ENCODE results near the gene ZGRF1.

ZGRF1 gene

DNA sequence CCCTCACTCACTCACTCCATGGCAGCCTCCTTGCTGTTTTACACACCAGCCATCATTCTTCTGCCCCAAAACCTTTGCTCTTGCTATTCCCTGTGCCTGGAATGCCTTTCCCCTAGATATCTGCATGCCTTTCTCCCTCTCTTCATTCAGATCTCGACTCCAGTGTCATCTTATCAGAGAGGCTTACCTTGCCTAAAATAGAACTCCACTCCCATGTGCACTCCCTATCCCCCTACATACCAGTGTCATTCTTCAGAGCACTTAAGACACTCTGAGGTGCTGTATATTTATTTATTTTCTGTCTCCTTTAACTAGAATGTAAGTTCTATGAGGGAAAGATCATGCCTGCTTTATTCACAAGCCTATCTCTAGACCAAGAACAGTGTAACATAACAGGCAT, 45.1 kb downstream of the ZGRF1 start:
- POLR2A ChIA-PET: no interaction called here
- CTCF ChIA-PET: no interaction called here
- Histone ChIP-seq H3K36me3 (ENCODE audit: control insufficient read depth in 2 of 2, insufficient read depth in 1 of 2, low read length in 2 of 2) (peaks cover 0 to 16% of the 10 kb centered on the region in 2 experiments; a peak in 1 of 3 replicates), H3K4me1 (ENCODE audit: control insufficient read depth, insufficient read depth, low read length) (no peaks in the 10 kb centered on the region), H3K27ac (ENCODE audit: extremely low read depth, low read depth, low read length) (no peak overlapping the region), H3K4me3 (ENCODE audit: low read depth, low read length) (no peak overlapping the region), H3K9me3 (ENCODE audit: control insufficient read depth, insufficient read depth, low read depth, low read length) (no peaks in the 10 kb centered on the region)
- TF ChIP-seq ZNF138 (tag by site-specific recombination; IDR thresholded peaks at IDR 0.05; ENCODE audit: borderline replicate concordance) (no peak), ZNF114 (tag by site-specific recombination; IDR thresholded peaks at IDR 0.05) (no peak), HOXC10 (CRISPR knock-in tag; IDR thresholded peaks at IDR 0.05) (no peak), ZNF202 (tag by site-specific recombination; IDR thresholded peaks at IDR 0.05; ENCODE audit: borderline replicate concordance) (no peak), ZNF530 (tag by site-specific recombination; IDR thresholded peaks at IDR 0.05; ENCODE audit: low read depth) (no peak), YY2 (tag by site-specific recombination; IDR thresholded peaks at IDR 0.05) (no peak), ZNF221 (tag by site-specific recombination; IDR thresholded peaks at IDR 0.05; ENCODE audit: borderline replicate concordance) (no peak), ZNF830 (tag by site-specific recombination; IDR thresholded peaks at IDR 0.05; ENCODE audit: low read depth) (no peak), OVOL3 (tag by site-specific recombination; IDR thresholded peaks at IDR 0.05) (no peak), YY1 (tag by site-specific recombination; IDR thresholded peaks at IDR 0.05) (no peak), ZNF175 (tag by site-specific recombination; IDR thresholded peaks at IDR 0.05) (no peak), MZF1 (tag by site-specific recombination; IDR thresholded peaks at IDR 0.05; ENCODE audit: borderline replicate concordance) (no peak), ZNF707 (tag by site-specific recombination; IDR thresholded peaks at IDR 0.05) (no peak), ZBTB8A (tag by site-specific recombination; IDR thresholded peaks at IDR 0.05) (no peak), ZNF133 (tag by site-specific recombination; IDR thresholded peaks at IDR 0.05) (no peak)
- TF ChIP-seq, protein P1, sequence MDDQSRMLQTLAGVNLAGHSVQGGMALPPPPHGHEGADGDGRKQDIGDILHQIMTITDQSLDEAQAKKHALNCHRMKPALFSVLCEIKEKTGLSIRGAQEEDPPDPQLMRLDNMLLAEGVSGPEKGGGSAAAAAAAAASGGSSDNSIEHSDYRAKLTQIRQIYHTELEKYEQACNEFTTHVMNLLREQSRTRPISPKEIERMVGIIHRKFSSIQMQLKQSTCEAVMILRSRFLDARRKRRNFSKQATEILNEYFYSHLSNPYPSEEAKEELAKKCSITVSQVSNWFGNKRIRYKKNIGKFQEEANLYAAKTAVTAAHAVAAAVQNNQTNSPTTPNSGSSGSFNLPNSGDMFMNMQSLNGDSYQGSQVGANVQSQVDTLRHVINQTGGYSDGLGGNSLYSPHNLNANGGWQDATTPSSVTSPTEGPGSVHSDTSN (CRISPR knock-in tag; IDR thresholded peaks at IDR 0.05): no peak
- TF ChIP-seq, protein P2, sequence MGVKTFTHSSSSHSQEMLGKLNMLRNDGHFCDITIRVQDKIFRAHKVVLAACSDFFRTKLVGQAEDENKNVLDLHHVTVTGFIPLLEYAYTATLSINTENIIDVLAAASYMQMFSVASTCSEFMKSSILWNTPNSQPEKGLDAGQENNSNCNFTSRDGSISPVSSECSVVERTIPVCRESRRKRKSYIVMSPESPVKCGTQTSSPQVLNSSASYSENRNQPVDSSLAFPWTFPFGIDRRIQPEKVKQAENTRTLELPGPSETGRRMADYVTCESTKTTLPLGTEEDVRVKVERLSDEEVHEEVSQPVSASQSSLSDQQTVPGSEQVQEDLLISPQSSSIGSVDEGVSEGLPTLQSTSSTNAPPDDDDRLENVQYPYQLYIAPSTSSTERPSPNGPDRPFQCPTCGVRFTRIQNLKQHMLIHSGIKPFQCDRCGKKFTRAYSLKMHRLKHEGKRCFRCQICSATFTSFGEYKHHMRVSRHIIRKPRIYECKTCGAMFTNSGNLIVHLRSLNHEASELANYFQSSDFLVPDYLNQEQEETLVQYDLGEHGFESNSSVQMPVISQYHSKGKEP (tag by site-specific recombination; IDR thresholded peaks at IDR 0.05): no peak
- TF ChIP-seq, protein P3, sequence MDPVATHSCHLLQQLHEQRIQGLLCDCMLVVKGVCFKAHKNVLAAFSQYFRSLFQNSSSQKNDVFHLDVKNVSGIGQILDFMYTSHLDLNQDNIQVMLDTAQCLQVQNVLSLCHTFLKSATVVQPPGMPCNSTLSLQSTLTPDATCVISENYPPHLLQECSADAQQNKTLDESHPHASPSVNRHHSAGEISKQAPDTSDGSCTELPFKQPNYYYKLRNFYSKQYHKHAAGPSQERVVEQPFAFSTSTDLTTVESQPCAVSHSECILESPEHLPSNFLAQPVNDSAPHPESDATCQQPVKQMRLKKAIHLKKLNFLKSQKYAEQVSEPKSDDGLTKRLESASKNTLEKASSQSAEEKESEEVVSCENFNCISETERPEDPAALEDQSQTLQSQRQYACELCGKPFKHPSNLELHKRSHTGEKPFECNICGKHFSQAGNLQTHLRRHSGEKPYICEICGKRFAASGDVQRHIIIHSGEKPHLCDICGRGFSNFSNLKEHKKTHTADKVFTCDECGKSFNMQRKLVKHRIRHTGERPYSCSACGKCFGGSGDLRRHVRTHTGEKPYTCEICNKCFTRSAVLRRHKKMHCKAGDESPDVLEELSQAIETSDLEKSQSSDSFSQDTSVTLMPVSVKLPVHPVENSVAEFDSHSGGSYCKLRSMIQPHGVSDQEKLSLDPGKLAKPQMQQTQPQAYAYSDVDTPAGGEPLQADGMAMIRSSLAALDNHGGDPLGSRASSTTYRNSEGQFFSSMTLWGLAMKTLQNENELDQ (tag by site-specific recombination; IDR thresholded peaks at IDR 0.05; ENCODE audit: low read depth): no peak
- TF ChIP-seq, protein P4, sequence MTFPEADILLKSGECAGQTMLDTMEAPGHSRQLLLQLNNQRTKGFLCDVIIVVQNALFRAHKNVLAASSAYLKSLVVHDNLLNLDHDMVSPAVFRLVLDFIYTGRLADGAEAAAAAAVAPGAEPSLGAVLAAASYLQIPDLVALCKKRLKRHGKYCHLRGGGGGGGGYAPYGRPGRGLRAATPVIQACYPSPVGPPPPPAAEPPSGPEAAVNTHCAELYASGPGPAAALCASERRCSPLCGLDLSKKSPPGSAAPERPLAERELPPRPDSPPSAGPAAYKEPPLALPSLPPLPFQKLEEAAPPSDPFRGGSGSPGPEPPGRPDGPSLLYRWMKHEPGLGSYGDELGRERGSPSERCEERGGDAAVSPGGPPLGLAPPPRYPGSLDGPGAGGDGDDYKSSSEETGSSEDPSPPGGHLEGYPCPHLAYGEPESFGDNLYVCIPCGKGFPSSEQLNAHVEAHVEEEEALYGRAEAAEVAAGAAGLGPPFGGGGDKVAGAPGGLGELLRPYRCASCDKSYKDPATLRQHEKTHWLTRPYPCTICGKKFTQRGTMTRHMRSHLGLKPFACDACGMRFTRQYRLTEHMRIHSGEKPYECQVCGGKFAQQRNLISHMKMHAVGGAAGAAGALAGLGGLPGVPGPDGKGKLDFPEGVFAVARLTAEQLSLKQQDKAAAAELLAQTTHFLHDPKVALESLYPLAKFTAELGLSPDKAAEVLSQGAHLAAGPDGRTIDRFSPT (tag by site-specific recombination; IDR thresholded peaks at IDR 0.05): no peak
- TF ChIP-seq, protein P5, sequence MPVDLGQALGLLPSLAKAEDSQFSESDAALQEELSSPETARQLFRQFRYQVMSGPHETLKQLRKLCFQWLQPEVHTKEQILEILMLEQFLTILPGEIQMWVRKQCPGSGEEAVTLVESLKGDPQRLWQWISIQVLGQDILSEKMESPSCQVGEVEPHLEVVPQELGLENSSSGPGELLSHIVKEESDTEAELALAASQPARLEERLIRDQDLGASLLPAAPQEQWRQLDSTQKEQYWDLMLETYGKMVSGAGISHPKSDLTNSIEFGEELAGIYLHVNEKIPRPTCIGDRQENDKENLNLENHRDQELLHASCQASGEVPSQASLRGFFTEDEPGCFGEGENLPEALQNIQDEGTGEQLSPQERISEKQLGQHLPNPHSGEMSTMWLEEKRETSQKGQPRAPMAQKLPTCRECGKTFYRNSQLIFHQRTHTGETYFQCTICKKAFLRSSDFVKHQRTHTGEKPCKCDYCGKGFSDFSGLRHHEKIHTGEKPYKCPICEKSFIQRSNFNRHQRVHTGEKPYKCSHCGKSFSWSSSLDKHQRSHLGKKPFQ (tag by site-specific recombination; IDR thresholded peaks at IDR 0.05): no peak

All from HEK293 (cell line).